ENCODE measurements around the gene CBFB. TPM values are rescaled to one million over a fixed set of nuclear protein-coding genes. Genes with fewer than 3 reads are reported as not detected.

Gene CBFB
- total RNA-seq, 4 donors from 2014 or later, result 28.2 to 68.3 (median 46.6) TPM

DNA sequence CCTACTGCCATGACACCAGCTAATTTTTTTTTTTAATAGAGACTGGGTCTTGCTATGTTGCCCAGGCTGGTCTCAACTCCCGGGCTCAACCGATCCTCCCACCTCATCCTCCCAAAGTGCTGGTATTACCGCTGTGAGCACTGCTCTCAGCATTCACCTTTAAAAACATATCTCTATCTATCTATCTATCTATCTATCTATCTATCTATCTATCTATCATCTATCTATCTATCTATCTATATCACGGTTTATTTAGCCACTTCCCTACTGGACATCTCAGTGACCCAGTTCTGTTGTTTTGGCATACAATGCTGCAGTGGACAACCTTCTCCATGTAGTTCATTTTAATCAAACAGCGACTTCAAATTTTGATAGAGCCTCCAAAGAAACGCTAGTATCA lies 79.5 kb downstream of the CBFB start:
- Histone ChIP-seq H3K27me3 (no peaks in the 10 kb centered on the region), H3K4me3 (no peak overlapping the region), H3K4me1 (peaks cover 61% of the 10 kb centered on the region), H3K9me3 (no peaks in the 10 kb centered on the region), H3K27ac (no peak overlapping the region), H3K36me3 (no peaks in the 10 kb centered on the region)
- TF ChIP-seq, protein P1, sequence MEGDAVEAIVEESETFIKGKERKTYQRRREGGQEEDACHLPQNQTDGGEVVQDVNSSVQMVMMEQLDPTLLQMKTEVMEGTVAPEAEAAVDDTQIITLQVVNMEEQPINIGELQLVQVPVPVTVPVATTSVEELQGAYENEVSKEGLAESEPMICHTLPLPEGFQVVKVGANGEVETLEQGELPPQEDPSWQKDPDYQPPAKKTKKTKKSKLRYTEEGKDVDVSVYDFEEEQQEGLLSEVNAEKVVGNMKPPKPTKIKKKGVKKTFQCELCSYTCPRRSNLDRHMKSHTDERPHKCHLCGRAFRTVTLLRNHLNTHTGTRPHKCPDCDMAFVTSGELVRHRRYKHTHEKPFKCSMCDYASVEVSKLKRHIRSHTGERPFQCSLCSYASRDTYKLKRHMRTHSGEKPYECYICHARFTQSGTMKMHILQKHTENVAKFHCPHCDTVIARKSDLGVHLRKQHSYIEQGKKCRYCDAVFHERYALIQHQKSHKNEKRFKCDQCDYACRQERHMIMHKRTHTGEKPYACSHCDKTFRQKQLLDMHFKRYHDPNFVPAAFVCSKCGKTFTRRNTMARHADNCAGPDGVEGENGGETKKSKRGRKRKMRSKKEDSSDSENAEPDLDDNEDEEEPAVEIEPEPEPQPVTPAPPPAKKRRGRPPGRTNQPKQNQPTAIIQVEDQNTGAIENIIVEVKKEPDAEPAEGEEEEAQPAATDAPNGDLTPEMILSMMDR (IDR thresholded peaks at IDR 0.05), result no peak
- TF ChIP-seq EP300 (IDR thresholded peaks at IDR 0.05), result no peak
- no peak for TF ChIP-seq POLR2AphosphoS5 (IDR thresholded peaks at IDR 0.05)
- no peak for TF ChIP-seq POLR2A (IDR thresholded peaks at IDR 0.05)
- 94% methylated on average over 6 of the region's 6 CpGs for WGBS
- no peak for DNase-seq (ENCODE audit: low spot score in 2 of 2)

DNA sequence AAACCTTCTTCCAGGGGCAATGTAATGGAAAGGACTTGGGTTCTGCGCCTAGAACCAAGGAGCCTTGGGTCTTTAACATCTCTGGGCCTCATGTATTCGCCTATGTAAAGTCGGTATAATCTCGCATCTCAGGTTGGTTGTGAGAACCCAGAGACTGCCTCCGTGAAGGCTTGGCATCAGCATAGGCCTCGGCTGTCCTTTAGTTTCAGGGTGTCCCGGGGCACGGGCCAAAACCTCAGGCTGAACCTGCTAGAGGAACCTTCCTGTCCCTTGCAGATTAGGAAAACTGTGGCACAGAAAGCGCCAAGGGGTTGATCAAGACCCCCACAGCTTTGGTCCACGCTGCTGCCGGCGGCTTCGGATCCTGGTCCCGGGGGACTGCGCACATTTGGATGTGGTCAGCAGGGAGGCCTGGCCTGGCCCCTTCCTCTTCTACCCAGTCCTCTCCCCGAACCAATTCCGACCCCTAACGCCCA lies 80.0 kb downstream of the CBFB start:
- 66% methylated on average over 16 of the region's 18 CpGs for WGBS
- DNase-seq (ENCODE audit: low spot score in 2 of 2), result no peak
- TF ChIP-seq POLR2AphosphoS5 (IDR thresholded peaks at IDR 0.05) (no peak), EP300 (IDR thresholded peaks at IDR 0.05) (no peak), POLR2A (IDR thresholded peaks at IDR 0.05) (no peak)
- TF ChIP-seq, protein P1 (IDR thresholded peaks at IDR 0.05), result no peak
- no peaks in the 10 kb centered on the region for H3K9me3 ChIP-seq
- peak overlapping the region; percentile 96 for H3K4me3 ChIP-seq
- no peaks in the 10 kb centered on the region for H3K36me3 ChIP-seq
- peaks cover 63% of the 10 kb centered on the region for H3K4me1 ChIP-seq
- no peaks in the 10 kb centered on the region for H3K27me3 ChIP-seq
- H3K27ac ChIP-seq, result peak overlapping the region; percentile 82

DNA sequence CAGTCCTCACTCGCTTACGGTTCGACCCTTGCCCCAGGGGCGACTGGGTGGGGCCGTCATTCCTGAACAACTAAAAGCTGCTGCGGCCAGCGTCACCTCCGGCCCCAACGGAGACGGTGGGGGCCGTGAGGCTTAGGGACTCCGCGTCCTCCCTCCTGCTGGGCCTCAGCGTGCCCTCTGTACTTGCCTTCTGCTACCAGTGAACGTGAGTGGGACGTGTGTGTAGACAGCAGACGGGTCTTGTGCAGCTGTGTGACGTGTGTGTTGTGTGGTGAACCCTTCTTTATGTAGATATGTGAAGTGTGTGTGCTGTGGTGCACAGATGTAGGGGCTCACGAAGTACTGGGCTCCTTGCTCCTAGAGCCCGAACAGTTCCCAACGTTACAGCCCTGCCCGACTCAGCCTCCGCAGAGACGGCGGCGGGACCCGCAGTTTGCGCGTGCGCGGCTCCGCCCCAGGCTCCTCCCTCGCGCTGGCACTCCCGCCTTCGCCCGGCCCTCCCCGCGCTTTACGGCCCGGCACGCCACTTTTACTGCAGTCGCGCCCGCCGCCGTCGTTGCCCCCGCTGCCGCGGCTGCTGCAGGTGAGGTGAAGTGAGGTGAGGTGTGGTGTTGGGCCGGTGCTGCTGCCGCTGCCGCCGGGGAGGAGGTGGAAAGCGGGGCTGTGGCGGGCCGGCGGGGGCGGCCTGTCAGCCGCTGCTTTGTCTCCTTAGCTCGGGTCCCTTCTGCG lies 80.6 kb downstream of the CBFB start, which contains the start of gene PHAF1:
PHAF1 (plus strand) TSS at position 535 of the 729 bp plus-strand sequence. CDS start 235 bp downstream, outside the sequence.
- Histone ChIP-seq H3K9me3 (no peaks in the 10 kb centered on the region), H3K4me1 (peaks cover 67% of the 10 kb centered on the region), H3K27ac (peak within 1 kb of the TSS; percentile 82), H3K27me3 (no peaks in the 10 kb centered on the region), H3K4me3 (peak within 1 kb of the TSS; percentile 96), H3K36me3 (no peaks in the 10 kb centered on the region)
- TF ChIP-seq POLR2A (IDR thresholded peaks at IDR 0.05), result peak in 1 of 2 donors; percentile 53
- TF ChIP-seq, protein P1 (IDR thresholded peaks at IDR 0.05), result no peak
- TF ChIP-seq POLR2AphosphoS5 (IDR thresholded peaks at IDR 0.05), result peak in 2 of 3 donors; percentile 36 to 39
- DNase-seq (ENCODE audit: low spot score in 2 of 2), result peak; percentile 95
- 2% methylated on average over 50 of the region's 63 CpGs for WGBS

DNA sequence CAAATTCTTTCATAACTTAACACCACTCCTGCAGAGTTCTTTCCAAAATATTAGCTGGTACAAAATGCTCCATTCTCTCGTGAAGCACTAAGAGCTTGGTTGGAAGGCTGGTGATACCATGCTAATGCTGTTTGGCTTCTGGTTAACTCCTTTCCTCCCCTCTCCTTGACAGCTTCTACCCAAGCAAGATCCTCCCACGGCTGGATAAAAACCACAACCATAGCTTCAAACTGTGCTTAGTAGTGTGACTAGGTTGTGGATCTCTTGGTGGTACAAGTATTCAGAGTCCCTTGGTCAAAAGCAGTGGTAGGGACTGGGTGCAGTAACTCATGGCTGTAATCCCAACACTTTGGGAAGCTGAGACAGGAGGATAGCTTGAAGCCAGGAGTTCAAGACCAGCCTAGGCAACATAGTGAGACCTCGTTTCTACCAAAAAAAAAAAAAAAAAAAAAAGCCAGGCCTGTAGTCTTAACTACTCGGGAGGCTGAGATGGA lies 83.0 kb downstream of the CBFB start:
- H3K27me3 ChIP-seq, result no peaks in the 10 kb centered on the region
- TF ChIP-seq EP300 (IDR thresholded peaks at IDR 0.05) (no peak), POLR2A (IDR thresholded peaks at IDR 0.05) (no peak), POLR2AphosphoS5 (IDR thresholded peaks at IDR 0.05) (no peak)
- TF ChIP-seq, protein P1 (IDR thresholded peaks at IDR 0.05), result no peak
- H3K36me3 ChIP-seq, result no peaks in the 10 kb centered on the region
- H3K9me3 ChIP-seq, result no peaks in the 10 kb centered on the region
- no peak for DNase-seq (ENCODE audit: low spot score in 2 of 2)
- 66% methylated on average over 4 of the region's 4 CpGs for WGBS
- H3K27ac ChIP-seq, result peak overlapping the region; percentile 16
- H3K4me1 ChIP-seq, result peaks cover 65% of the 10 kb centered on the region
- H3K4me3 ChIP-seq, result no peak overlapping the region

Measured in suprapubic skin (tissue), 4 donors.